NCI-H2196 treated with DMSO at 0.1 percent for 48 hours (cell line): Measurements from ENCODE around the gene STXBP6.
"Not testable (repeated sequence)": the region's sequence is repeated elsewhere in the genome, so short reads cannot be mapped to it uniquely, and the experiment has no call there.

ENCODE experiments used
- DNase-seq: peaks from one replicate; lab custom pipeline; 2025; ENCODE audit not compliant: unreplicated experiment; lab: John Stamatoyannopoulos, UW

The STXBP6 gene

DNA sequence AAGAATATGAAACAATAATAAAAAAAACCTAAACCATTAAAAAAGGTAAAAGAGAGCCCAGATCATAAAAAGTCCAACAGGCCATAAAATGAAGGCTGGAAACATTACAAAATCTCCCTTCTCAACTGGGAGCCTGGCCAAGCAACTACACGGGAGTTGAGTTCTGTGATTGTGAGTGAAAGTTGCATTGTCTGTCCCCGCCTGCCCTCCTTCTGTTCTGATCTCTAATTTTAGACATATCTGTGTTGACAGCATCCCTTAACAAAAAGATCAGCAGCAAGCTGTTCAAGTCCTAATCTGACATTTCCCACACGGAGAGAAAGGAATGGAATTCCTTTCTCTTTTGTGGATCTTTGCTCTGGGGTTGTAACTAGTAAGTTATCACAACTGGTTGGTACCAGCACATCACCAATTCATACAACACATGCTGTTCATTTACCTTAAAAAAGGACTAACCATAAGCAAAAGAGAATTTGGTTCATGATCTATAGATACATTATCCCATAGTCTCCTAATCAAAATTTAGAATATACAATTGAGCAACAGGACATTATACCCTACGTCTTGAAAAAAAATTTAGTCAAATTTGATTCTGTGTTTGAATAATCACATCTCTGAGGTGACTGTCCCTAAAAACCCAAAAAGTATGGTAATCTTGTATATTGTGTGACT lies 210.9 kb downstream of the STXBP6 start:
- DNase-seq = no peak

- DNase-seq = no peak
These were observed 212.5 kb downstream of the STXBP6 start for GRCh38 chr14:24837280-24838046.

DNA sequence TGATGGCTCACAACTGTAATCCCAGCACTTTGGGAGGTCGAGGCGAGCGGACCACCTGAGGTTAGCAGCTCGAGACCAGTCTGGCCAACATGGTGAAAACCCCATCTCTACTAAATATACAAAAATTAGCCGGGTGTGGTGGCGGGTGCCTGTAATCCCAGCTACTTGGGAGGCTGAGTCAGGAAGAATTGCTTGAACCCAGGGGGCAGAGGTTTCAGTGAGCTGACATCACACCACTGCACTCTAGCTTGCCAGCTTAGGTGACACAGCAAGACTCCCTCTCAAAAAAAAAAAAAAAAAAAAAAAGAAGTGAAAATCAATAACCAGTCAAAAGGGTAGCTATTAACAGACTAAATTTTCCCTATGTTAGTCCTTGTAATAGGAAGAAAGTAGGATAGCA lies 213.6 kb downstream of the STXBP6 start:
- not testable (repeated sequence) for DNase-seq

DNA sequence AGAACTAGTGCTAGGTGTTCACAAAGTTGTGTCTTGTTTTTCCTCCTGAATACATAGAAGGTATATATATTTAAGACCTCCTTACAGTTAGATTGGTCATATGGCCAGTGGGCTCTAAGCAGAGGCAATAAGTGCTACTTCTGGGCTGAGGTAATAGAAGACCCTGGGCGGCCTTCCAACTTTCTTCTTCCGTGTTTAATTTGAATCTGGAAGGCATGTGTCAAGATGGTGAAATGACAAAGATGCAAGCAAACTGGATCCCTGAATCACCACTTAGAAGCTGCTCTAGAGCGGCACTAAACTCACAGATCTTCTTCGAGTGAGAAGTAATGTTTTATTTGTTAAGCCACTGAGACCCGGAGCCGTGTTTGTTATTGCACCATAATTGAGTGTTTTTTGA lies 215.0 kb downstream of the STXBP6 start:
- DNase-seq = no peak

DNA sequence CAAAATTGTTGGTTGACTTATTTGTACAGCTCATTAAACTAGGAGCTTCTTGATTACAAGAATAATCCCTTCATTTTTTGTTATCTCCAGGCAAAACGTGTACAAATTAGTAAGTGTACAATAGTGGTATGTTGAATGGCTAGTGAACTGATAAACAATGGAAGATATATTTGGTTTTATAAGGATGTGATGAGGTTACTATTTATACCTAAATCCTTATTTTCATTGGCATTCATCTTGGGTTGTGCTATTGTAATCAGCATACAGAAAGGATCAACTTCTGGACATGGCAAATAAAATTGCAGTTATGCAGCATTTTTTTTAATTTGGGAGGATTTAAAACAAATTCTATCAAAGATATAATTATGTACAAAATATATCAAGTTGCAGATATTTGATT lies 216.6 kb downstream of the STXBP6 start:
- DNase-seq = no peak

DNA sequence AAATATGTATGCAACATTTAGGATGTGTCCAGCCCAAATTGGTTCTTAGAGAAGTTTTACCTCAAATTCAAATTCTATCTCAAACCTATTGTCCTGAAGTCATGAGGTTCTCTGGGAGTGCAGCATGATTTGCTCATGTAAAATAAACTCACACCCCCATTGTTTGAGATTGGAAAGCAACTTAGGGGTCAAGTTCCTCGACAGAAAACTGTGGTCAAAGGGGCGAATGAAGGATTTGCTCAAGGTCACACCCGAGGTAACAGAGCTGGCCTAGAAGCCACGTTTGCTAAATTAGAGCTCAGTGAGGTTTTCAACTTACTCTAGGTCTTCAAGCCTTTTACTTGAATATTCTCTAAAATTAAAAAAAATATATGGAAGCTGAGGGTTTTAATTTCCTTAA lies 218.3 kb downstream of the STXBP6 start:
- DNase-seq = no peak

DNA sequence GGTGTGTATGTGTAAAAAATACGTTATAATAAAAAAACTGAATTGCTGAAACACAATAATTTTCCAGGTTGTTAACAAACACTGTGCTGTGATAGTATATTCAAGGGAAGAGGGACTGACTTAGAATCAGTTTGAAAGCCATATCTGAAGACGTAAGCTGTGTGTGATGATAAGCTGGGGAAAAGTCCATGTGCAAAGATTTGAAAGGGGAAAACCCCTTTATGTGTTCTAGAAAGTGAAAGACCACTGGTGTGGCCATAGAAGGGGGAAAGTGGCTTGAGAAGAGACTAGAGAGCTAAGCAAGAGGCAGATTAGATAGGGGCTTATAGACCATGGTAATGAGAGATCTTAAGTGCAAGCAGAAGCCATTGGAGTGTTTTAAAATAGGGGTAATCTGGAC lies 220.1 kb downstream of the STXBP6 start:
- DNase-seq = no peak

DNA sequence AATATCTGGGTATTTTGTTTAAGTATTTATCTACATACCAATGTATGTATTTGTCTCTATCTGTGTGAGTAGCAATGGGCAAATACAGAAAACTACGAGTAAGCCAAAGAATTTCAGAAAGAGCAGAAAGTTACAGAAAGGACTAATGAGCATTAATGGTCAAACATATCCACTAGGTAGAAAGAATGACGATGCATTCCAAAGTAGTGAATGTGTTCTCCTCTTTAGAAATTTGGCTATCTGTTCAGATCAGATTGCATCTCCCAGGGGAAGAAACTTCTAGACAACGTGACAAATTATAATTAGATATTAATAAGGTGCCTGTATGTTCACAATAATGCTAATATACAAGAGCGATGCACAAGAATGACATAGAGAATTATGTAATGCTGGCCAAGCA lies 221.5 kb downstream of the STXBP6 start:
- DNase-seq = no peak

DNA sequence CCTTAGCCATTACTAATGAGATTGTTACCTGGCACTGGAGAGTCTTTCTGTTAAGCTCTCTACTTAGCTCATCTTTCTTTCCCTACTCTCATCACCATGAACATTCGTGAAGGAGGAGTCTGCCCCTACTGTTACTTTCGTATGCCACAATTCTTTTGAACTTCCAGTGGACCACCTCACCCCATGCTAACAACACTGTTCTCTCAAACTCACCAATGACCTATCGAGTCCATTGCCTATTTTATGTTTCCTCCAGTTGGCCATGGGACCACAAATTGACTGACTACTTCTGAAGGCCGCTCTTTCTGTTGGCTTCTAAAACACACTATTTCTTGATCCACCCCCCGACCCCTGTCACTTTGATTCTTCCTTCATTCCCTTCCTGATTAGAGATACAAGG lies 223.6 kb downstream of the STXBP6 start:
- DNase-seq = no peak

- DNase-seq = no peak
These were observed 229.3 kb downstream of the STXBP6 start for GRCh38 chr14:24820616-24821015.

GRCh38 chr14:24818823-24819341 lies 231.1 kb downstream of the STXBP6 start:
- no peak for DNase-seq

DNA sequence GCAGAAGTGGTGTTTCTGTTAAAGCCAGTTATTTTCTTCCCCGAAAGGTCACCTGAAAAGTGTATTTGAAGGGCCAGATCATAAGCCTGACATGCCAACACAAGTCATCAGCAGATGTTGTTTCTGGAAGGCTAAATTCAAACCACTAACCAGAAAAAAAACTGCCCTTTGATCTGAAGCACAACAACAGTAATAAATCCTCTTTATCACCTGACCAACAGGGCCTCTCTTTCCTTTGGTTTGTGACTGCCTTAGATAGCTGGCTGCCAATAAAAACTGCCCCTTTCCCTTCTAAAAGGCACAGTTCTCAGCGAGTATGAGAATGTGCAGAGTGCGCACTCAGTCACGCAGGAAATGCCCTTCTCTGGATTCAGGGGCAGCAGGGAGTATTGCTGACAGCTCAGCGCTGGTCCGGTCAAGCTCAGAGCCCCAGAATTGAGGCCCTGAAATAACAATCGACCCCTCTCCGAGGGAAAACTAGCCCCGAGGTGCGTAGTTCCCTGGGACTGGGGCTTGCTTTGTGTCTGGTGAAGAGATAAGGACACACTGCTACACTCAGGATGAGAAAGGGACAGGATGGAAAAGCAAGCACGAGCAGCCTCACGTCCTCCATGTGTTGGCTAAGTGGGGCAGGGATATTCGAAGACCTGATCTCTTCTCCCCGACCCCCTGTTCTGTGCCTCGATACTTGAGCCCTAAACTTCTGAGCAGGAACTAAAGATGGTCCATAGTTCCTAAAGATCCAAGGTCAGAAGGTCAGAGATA lies 231.7 kb downstream of the STXBP6 start:
- no peak for DNase-seq

DNA sequence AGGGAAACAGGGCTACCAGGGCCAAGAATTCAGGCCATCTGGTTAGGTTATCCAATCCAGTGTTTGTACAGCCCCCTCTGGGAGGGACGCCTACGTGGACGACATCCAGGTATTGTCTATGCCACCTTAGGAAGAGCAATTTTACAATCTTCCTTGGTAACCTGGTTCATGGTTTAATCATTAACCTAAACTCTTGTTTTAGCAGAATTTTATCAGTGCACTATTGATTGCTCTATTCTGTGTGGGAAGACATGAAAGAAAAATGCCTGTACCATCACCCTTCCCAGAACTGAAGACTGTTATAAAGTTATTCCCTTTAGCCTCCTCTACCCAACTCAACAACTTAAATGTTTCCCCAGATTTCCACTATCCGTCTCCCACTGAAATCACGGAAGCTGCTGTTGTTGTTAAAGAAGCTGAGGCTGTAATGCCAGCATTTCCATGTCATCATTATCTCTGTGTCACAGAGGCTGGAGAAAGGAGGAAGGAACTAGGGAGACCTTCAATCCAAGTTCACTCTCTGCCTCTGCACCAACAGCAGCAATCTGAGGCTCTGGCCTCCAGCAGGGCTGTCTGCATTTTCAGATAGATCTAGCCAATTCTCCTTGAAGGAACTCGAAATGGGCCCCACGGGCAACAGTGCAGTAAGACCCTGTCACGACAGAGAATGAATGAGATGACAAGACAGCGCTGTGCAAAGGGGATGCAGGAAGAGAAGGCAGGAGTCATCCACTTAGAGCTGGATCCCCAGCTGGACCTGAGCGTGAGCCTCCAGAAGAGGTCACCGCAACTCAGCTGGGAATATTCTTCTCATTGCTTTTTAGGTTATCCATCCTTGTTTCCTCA lies 232.5 kb downstream of the STXBP6 start:
- no peak for DNase-seq

DNA sequence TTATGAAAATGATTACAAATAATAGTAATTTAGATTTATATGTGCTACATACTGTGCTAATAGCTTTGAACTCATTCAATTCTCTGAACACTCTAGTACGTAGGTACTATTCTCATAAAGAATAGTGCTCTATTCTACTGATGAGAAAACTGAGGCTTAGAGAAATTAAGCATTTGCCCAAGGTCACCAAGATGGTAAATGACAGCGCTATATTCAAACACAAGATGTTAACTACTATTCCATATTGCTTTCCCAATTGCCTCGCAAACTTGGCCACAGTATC lies 233.1 kb downstream of the STXBP6 start:
- DNase-seq = no peak

DNA sequence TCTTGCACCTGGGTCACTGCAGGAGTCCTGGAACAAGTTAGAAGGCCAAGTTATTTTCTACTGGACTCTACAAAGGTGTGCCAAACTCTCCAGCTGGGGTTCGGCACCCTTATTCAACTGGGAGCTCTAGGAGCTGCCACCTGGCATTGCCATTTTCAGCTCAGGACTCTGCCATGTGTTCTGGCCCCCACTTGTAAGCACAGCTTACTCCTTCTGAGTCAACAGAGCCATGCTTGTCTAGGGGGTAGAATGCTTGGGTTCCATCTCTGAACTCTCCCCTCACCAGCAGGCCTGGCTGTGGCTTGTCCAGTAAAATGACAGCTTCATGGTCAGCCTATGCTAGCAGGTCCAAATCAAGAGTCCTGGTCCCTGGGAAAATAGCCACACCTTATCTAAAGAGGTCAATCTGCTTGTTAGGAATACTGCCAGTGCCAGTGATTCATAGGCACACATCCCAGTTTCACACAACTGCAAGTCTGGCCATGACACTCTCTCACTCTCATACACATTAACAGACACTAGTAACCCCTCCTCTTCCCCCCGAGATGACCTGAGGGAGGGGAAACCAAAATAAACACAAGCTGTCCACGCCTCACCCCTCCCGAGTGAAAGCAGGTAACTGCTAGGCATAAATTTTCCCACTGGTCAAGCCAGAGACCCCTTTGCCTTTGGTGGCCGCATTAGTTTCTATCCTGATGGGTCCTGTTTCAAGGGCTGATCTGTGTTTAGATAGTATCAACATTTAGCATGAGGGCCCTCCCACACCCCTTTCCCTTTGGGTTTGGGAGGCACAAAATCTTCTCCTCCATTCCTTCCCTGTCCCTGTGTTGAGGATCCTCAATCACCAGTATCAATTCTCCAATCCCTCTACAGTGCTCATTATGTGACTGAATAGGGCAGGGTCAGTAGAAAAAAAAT lies 233.7 kb downstream of the STXBP6 start:
- DNase-seq = no peak

DNA sequence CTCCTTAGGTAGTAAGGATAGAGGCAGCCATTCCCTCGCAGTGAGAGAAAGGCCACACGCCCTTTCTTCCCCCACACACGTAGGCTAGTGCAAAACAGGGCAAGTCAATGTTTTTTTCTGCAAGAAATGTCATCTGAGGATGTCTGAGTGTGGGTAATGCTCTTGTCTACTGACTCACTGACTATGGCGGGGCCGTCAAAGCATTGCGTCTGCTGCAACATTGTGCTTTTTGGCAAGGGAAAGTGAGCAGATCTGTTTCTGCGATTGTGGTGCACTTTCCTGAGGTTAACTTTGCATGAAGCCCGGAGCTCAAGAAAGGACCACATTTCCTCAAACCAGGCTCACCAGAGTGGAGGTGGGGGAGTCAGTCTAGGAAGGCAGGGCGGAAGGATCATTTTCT lies 234.4 kb downstream of the STXBP6 start:
- DNase-seq = no peak

DNA sequence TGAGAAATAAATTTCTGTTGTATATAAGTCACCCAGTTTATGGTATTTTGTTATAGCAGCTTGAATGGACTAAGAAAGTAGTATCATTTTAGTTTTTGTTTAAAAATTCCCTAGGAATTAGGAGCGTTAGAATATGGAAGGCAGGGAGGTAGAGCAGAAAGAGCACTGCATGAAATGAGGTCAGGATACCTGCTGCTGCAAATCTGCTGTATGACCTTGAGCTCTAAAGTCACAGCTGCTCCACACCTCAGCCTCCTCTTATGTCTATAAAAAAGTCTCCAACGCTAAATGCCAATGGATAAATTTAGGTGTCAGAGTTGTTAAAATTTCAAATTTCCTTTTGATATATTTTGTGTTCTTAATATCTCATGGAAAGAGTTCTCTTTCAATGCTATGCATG lies 235.0 kb downstream of the STXBP6 start:
- no peak for DNase-seq

GRCh38 chr14:24814346-24814745 lies 235.6 kb downstream of the STXBP6 start:
- DNase-seq = no peak

DNA sequence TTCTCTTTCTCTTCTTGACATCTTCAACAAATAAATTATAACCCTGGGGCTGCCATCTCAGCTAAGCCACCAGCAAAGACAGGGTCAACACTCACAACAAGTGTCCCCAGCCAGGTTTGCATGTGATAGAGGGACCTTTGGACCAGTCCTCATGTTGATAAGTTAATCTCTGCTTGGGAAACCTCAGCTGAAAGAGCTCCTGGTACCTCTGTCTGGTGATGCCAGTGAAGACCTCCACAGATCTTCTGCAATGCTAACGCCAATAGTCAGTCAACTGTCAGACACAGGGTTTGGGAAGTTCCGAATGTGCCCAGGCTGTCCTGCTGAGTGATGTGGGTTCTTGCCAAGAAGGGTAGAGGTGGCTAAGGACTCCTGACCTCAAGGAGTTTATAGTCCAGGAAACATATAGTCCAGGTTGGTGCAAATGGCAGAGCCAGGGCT lies 236.1 kb downstream of the STXBP6 start:
- DNase-seq = no peak
